ENCODE results near the gene MOB2.
"Not testable (repeated sequence)": the region's sequence is repeated elsewhere in the genome, so short reads cannot be mapped to it uniquely, and the experiment has no call there.

The MOB2 gene

DNA sequence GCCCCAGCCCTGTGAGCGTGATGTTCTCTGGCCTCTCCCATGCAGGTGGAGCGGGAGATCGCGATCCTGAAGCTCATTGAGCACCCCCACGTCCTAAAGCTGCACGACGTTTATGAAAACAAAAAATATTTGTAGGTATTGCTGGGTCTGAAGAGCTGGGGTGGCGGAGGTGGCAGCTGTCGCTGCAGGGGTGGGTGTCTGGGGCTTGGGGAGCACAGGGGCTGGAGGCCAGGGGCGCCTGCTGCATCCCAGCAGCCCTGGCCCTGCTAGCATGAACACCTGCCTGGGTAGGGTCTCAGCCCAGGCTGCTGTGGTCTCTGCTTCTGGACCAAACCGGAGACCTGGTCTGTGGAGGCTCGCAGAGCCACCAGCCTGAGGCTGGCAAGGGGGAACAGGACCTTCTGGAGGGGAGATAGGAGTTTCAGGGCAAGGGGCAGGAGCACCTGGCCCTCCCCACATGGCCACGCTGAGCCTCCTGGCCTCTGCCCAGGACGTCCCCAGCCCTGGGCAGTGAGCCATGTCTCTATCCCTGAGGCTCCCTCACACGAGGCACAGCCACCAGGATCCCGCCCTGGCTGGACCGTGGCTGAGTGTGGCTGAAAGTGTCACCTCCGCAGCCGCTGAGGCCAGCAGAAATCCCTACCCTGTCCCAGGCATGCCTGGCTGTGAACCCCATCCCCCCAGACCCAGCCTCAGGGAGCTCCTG lies 48.2 kb downstream of the MOB2 start:
- DNase-seq, result no peak

DNA sequence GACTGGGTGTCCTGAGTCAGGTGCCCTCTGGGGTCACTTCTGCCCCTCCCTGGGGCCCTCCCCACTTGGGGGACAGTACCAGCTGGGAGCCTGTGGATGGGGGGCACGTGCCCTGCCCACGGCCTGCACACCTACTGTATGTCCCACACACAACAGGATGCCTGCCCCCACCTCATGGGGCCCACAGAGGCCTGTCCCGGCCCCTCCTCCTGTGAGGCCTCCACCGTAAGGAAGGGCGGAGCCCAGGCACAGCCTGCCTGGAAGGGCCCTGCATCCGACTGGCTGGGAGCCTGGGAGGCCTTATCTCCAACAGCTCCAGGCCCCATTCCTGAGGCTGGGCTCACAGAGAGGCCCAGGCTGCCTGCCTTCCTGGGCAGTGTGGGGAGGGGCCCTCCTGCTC lies 49.1 kb downstream of the MOB2 start:
- DNase-seq, result no peak

DNA sequence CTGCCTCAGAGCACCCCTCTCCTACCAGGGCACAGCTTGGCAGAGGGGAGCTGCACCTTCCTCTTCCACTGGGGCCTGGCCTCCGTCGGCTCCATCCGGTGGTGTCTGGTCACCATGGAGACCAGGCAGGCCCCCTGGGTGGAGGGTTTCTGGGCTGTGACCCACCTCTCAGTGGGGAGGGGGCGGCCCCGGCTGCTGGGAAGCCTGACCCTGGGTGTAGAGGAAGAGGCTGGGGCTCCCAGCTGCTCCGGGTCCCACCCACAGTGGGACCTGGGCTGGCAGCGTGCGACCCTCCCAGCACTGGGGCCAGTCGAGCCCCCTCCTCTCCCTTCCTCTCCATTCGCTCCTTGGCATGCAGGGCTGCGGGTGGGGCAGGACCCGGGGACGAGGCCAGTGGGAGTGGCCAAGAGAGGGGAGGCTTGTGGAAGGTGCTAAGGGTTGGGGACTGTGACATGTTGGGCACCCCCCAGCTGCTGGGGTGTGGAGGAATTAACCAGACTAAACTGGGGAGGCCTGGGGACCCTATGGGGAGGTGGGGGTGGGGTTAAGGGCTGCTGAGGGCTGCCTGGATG lies 50.0 kb downstream of the MOB2 start:
- DNase-seq, result no peak

DNA sequence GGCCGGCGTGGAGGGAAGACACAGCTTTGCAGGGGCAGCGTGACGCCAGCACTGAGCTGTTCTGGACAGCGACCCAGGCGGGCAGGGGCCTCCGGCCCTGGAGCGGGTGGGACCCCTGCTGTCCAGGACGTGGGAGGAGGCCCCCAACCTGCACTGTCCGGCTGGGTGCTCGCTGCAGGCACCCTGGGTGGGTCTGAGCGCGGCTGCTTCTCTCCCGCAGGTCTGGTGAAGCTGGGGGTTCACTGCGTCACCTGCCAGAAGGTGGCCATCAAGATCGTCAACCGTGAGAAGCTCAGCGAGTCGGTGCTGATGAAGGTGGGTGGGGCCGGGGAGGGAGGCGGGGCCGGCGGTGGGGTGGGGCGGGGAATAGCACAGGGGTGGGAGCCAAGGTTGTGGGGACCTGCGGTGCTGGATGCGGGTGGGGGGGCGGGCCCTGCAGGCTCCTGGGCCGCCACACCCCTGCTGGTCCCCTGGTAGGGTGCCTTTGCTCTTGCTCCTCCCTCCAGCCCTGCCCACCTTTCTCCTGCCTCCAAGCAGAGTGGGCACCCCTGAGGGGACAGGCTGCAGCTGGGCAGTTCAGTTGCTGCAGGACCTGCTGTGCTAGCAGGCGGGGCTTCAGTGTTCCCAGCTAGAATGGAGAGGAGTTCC lies 50.6 kb downstream of the MOB2 start:
- no peak for DNase-seq

DNA sequence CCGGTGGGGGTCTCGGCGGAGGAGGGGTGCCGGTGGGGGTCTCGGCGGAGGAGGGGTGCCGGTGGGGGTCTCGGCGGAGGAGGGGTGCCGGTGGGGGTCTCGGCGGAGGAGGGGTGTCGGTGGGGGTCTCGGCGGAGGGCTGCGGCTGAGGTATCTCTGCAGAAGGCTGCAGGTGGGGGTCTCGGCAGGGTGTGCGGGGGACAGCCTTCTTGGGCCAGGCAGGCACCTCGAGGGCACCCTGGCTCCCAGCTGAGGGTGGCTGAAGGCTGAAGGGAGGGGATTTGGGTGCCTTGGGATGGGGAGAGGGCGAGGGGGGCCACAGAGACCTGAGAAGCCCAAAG lies 51.1 kb downstream of the MOB2 start:
- DNase-seq, result not testable (repeated sequence)

DNA sequence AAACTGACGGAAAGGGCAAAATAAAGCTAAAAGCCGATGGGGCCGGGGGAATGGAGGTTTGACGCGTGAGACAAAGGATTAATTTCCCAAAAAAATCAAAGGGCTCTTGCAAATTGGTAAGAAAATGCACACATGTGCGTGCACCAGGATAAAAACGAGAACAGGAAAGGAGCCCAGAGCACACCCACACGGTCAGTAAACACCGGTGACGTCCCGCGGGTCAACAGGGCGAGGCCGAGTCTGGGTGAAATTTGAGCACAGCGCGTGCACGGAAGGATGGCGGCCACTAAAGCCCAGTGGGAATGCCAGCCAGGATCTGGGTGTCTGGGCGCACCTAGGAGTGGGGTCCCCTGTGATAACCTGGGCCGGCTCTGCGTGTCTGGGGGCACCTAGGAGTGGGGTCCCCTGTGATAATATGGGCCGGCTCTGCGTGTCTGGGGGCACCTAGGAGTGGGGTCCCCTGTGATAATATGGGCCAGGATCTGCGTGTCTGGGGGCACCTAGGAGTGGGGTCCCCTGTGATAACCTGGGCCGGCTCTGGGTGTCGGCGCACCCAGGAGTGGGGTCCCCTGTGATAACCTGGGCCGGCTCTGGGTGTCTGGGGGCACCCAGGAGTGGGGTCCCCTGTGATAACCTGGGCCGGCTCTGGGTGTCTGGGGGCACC lies 52.5 kb downstream of the MOB2 start:
- DNase-seq, result no peak

DNA sequence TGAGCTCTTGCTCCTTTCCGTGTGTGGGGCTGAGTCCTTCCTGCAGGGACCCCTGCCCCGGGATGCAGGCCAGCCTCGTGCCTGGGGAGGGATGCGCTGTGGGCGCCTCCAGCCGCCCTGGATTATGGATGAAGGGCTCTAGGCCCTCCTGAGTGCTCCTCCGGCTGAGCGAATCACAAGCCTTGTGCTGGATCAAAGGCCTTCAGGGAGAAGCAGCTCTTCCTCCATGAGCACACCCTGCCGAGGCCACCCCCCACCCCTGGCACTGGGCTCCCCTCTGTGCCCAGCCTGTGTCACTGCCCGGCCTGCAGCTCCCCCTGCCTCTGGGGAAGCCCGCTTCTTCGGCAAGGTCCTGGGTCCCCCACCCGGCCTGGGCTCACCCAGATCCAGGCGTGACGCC lies 53.0 kb downstream of the MOB2 start:
- no peak for DNase-seq

DNA sequence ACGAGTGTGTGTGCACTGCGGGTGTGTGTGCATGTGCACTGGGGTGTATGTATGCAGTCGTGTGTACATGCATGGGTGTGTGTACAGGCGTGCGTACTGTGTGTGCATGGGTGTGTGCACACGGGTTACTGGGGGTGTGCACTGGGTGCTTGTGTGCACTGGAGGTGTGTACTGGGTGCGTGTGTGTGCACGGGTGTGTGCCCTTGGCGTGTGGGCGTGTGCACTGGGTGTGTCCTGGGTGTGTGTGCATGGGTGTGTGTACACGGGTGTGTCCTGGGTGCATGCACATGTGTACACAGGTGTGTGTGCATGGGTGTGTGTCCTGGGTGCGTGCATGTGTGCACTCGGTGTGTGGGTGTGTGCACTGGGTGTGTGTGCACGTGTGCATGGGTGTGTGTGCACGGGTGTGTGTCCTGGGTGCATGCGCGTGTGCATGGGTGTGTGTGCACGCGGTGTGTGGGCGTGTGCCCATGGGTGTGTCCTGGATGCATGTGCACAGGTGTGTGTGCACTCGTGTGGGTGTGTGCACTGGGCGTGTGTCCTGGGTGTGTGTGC lies 57.7 kb downstream of the MOB2 start:
- no peak for DNase-seq

DNA sequence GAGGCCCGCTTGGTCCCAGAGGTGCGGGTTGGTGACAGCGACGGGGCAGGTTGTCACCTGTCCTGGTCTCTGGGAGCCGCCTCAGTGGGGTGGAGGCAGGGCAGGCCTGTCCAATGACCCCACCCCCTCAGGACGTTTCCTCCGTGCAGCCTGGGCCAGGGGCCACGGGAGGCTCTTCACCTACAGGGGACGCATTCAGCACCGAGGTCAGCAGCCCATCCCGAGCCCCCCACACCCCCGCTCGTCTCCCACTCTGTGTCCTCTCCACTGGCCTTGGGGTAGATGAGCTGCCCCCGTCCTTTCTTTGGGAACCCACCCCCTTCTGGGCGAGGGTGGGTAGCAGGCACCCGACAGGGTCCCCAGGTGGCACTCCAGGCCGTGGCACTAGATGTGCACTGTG lies 61.1 kb downstream of the MOB2 start:
- DNase-seq, result no peak

DNA sequence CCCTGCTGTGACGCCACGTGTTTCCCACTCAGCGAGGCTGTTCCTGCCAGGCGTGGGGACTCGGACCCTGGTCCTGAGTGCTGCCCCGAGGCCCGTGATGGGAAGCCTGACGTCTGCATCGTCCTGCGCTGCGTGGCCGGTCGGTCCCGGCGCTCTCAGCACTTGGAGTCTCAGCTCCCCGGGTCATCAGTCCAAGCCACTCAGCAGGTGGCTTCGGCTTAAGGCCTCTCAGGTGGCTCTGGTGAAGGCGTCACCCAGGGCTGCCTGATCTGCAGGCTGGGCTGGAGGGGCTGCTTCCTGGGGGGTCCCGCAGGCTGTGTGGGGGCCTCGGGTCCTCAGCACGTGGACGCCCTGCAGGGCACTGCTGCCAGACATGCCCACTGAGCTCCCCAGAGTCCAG lies 61.6 kb downstream of the MOB2 start:
- no peak for DNase-seq

DNA sequence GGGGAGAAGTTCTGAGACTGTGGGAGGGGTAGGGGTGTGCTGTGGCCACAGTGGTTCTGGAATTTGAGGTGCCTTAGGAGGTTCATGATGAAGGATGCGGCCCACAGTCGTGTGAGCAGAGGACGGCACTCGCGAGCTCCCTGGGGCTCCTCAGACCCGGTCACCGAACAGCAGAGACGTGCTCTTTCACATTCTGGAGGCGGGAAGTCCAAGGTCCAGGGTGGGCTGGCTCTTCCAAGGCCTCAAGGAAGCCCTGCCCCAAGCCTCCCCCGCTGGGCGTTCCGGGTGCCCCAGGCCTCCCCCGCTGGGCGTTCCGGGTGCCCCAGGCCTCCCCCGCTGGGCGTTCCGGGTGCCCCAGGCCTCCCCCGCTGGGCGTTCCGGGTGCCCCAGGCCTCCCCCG lies 63.2 kb downstream of the MOB2 start:
- DNase-seq, result not testable (repeated sequence)

DNA sequence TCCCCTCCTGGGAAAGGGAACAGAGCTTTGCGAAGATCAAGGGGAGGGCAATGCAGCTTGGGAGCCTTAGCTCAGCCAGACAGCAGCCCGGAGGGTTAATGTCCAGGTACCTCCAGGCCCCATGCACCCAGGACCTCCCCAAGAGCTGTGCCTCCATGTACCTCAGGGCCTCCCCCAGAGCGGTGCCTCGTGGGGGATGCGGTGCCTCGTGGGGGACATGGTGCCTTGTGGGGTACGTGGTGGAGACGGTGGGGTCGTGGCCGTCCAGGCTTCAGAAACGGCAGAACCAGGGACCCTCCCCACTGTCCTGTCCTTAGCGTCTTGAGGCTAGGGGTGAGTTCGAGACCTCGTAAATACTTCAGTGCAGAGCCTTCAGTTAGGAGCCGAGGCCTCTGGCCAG lies 63.6 kb downstream of the MOB2 start:
- DNase-seq, result no peak

DNA sequence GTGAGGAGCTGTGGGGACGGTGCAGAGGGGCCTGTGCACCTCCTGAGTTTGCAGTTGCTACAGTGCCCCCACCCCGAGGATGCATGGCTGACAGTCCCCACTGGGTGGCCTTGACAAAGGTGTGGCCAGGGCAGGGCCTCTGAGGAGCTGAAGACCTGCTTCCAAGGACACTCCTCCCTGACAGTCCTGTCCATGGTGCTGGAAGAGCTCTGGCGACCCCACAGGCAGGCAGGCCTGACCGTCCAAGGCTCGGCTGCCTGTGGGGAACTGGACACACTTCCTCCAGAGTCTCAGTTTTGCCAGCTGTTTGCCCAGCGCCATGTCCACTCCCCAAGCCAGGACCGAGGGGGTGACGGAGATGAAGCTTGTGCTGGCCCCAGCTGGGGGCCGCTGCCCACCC lies 64.1 kb downstream of the MOB2 start:
- DNase-seq, result no peak

DNA sequence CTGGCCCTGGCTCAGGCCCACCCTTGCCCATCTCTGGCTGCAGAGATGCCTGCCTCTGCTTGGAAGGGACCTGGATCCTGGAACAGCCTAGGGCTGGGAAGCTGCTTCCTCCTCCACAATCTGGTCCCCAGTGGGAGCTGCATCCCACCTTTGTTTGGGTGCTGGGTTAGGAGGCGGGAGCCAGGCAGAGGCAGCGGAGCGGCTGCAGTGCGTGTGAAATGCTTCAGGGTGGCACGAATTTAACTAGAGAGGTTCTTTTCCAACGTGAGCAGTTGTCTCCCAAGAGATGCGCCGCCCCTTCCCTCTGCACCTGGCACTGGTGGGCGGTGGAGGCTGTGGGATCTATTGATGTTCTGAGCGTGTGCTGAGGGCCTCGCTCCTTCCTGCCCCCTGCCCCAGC lies 65.3 kb downstream of the MOB2 start:
- no peak for DNase-seq

DNA sequence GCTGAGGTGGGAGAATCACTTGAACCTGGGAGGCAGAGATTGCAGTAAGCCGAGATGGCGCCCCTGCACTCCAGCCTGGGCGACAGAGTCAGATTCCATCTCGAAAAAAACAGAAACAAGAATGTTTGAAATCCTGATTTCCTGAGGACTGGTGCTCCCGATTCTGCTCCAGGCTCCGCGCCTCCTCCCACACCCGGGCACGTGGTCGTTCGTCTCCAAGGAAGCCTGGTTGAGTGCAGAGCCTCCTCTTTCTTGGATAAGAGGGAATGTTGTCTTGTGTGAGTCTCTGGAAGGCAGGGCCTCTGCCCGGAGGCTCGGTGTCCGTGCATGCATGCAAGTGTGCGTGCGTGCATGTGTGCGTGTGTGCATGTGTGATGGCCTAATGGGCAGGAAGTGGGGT lies 66.8 kb downstream of the MOB2 start:
- no peak for DNase-seq

Measured in activated CD4-positive, alpha-beta T cell treated with anti-CD3 and anti-CD28 coated beads, Interleukin-2, Interleukin-6, amounts not matched to agents 100 ng/mL and 50 ng/mL, durations not matched to agents 16 hours and 8 hours (primary cell).